Endothelial cell of umbilical vein (primary cell): ENCODE data around the gene ZNF618. TPM values are rescaled to one million over a fixed set of nuclear protein-coding genes. Genes with fewer than 3 reads are reported as not detected.

Source experiments
- BruUV-seq: library from RNA; stranded (reverse); fragments of 400-500 nt; replicated peaks from 2 replicates; lab custom pipeline; 2021; lab: Mats Ljungman, UMichigan
- CTCF ChIA-PET: fragments of 300-600, 350-600 bp; sonication (Branson Sonifier 250); formaldehyde crosslinking; loops from one replicate; lab custom pipeline; 2021; ENCODE audit warnings: antibody characterized with exemption, inconsistent platforms; lab: Charles Lee
- POLR2A ChIA-PET: fragments of 300-600, 350-600 bp; sonication (Branson Sonifier 250); formaldehyde crosslinking; loops from one replicate; lab custom pipeline; 2021; ENCODE audit warnings: antibody characterized with exemption, inconsistent platforms; lab: Charles Lee
- DNase-seq: peaks from one replicate; pipeline ENCODE4 v3.0.0-alpha.2; 2011; ENCODE audit warnings: low read depth, low spot score
- FAIRE-seq: peaks from 2 replicates; lab custom pipeline; 2011; peaks lifted over from hg19 to GRCh38; lab: Jason Lieb, UNC
- H2AFZ ChIP-seq: 2 replicates; pipeline ENCODE4 v1.6.0; 2012; ENCODE audit warnings: low read depth, low read length, control low read depth, inconsistent platforms
- H3K27ac ChIP-seq: 2 replicates; pipeline ENCODE4 v1.5.1; 2011; ENCODE audit warnings: low read depth, mild to moderate bottlenecking, control low read depth, low read length, moderate library complexity; ENCODE audit not compliant: insufficient read depth
- H3K27me3 ChIP-seq, 2 experiments: 2 replicates each; pipeline versions ENCODE4 v1.6.0 to v1.6.1; 2011; ENCODE audit warnings: low read length in 2 of 2, mixed read lengths in 1 of 2; ENCODE audit not compliant: control insufficient read depth in 2 of 2, insufficient read depth in 2 of 2
- H3K36me3 ChIP-seq, 2 experiments: 2 replicates in 1 of 2; 3 replicates in 1 of 2; pipeline ENCODE4 v1.5.1; 2011; ENCODE audit warnings: low read length in 2 of 2, mild to moderate bottlenecking in 1 of 2, moderate library complexity in 1 of 2; ENCODE audit not compliant: control insufficient read depth in 2 of 2, insufficient read depth in 2 of 2; ENCODE audit errors: extremely low read depth in 1 of 2
- H3K4me1 ChIP-seq: 3 replicates; pipeline ENCODE4 v1.5.1; 2011; ENCODE audit warnings: mild to moderate bottlenecking, low read length; ENCODE audit not compliant: control insufficient read depth, insufficient read depth; ENCODE audit errors: extremely low read depth
- H3K4me2 ChIP-seq: 2 replicates; pipeline ENCODE4 v1.6.1; 2011; ENCODE audit warnings: low read length, control low read depth, mixed read lengths; ENCODE audit not compliant: insufficient read depth
- H3K4me3 ChIP-seq, 3 experiments: fragments of 200-600 bp in 1 of 3; sonication (generic), shearing (Covaris generic) in 1 of 3; replicated peaks in 1 of 3; 2 replicates each; pipeline ENCODE4 v1.5.1; 2011 to 2016; ENCODE audit warnings: control low read depth in 3 of 3, low read length in 3 of 3, mild to moderate bottlenecking in 2 of 3, inconsistent platforms in 1 of 3, low read depth in 1 of 3, moderate library complexity in 1 of 3; ENCODE audit not compliant: insufficient read depth in 1 of 3
- H3K79me2 ChIP-seq: 2 replicates; pipeline ENCODE4 v1.6.0; 2012; ENCODE audit warnings: low read length, inconsistent platforms; ENCODE audit not compliant: control insufficient read depth, insufficient read depth
- H3K9ac ChIP-seq: replicated peaks from 2 replicates; pipeline ENCODE3; 2011; ENCODE audit warnings: low read length, control low read depth; ENCODE audit not compliant: insufficient read depth; ENCODE audit errors: extremely low read depth
- H3K9me1 ChIP-seq: replicated peaks from 3 replicates; pipeline ENCODE4 v1.6.0; 2011; ENCODE audit warnings: mild to moderate bottlenecking, low read length; ENCODE audit not compliant: control insufficient read depth, insufficient read depth; ENCODE audit errors: extremely low read depth
- H3K9me3 ChIP-seq: replicated peaks from 2 replicates; pipeline ENCODE4 v1.5.1; 2012; ENCODE audit warnings: low read length, inconsistent platforms; ENCODE audit not compliant: control insufficient read depth, insufficient read depth
- H4K20me1 ChIP-seq: replicated peaks from 2 replicates; pipeline ENCODE3; 2011; ENCODE audit warnings: mild to moderate bottlenecking, low read length; ENCODE audit not compliant: control insufficient read depth, insufficient read depth; ENCODE audit errors: extremely low read depth
- EZH2 ChIP-seq: IDR thresholded peaks from 2 replicates; pipeline ENCODE4 v1.6.1; 2012; ENCODE audit warnings: borderline replicate concordance, low read depth, mild to moderate bottlenecking, moderate library complexity, low read length, inconsistent platforms; ENCODE audit not compliant: severe bottlenecking
- FOS ChIP-seq: IDR thresholded peaks from 2 replicates; pipeline ENCODE4 v1.6.1; 2011; ENCODE audit warnings: mild to moderate bottlenecking, low read length, moderate library complexity, borderline replicate concordance; ENCODE audit not compliant: insufficient read depth
- GATA2 ChIP-seq: IDR thresholded peaks from 2 replicates; pipeline ENCODE4 v1.7.0; 2011; ENCODE audit warnings: low read depth, mild to moderate bottlenecking, moderate library complexity, mixed read lengths, low read length; ENCODE audit not compliant: insufficient read length, insufficient read depth
- JUN ChIP-seq: IDR thresholded peaks from 2 replicates; pipeline ENCODE4 v1.6.1; 2011; ENCODE audit warnings: borderline replicate concordance, low read depth; ENCODE audit not compliant: insufficient read length, insufficient read depth
- POLR2A ChIP-seq: IDR thresholded peaks from 2 replicates; pipeline ENCODE4 v1.6.1; 2012; ENCODE audit warnings: low read depth, mild to moderate bottlenecking, control low read depth, low read length
- POLR2AphosphoS5 ChIP-seq: IDR thresholded peaks from 2 replicates; pipeline ENCODE4 v1.6.1; 2012; ENCODE audit warnings: low read depth, mild to moderate bottlenecking, control low read depth, low read length, moderate library complexity; ENCODE audit not compliant: insufficient read depth
- dilution Hi-C: fragments of 300-500 bp; cut with MboI; formaldehyde crosslinking; loops from one replicate; pipeline ENCODE4 v1.15.0; 2019; ENCODE audit warnings: low sequenced_read_pairs; ENCODE audit not compliant: extremely low pct_ligation_motif_present
- intact Hi-C: fragments of 100-400 bp; cut with micrococcal nuclease; formaldehyde crosslinking; loops from one replicate; pipeline ENCODE4 v1.10.0; 2022
- polyA plus RNA-seq, 4 experiments: library from polyadenylated mRNA; depleted of rRNA in 3 of 4; stranded (reverse) in 3 of 4; unstranded in 1 of 4; fragments of >200 nt; gene quantifications; 2 replicates each; pipeline versions ENCODE4 v1.2.1 to v1.2.3, GENCODE V29; 2011 to 2012; ENCODE audit warnings: missing spikeins in 1 of 4
- total RNA-seq: library from RNA; stranded (reverse); gene quantifications from 2 replicates; pipeline ENCODE4 v1.2.3, GENCODE V29; 2021
- TF ChIP-seq, protein P1 (sequence below): IDR thresholded peaks from 2 replicates; pipeline ENCODE4 v1.6.1; 2011; ENCODE audit not compliant: insufficient read depth, insufficient read length
- TF ChIP-seq, protein P2 (sequence below), 2 donors: IDR thresholded peaks; 1 replicate in 1 of 2; 2 replicates in 1 of 2; pipeline ENCODE4 v1.5.1; 2011; ENCODE audit warnings: low read length in 2 of 2, mild to moderate bottlenecking in 2 of 2, moderate library complexity in 2 of 2, control low read depth in 1 of 2, inconsistent platforms in 1 of 2, low read depth in 1 of 2; ENCODE audit not compliant: insufficient read depth in 1 of 2; ENCODE audit errors: extremely low read depth in 1 of 2

ZNF618 gene
- total and polyA plus RNA-seq, 2 donors (not counting 3 experiments of a cell fraction or from before 2014, with no cell fraction given), result 22.6 to 80.3 TPM

DNA sequence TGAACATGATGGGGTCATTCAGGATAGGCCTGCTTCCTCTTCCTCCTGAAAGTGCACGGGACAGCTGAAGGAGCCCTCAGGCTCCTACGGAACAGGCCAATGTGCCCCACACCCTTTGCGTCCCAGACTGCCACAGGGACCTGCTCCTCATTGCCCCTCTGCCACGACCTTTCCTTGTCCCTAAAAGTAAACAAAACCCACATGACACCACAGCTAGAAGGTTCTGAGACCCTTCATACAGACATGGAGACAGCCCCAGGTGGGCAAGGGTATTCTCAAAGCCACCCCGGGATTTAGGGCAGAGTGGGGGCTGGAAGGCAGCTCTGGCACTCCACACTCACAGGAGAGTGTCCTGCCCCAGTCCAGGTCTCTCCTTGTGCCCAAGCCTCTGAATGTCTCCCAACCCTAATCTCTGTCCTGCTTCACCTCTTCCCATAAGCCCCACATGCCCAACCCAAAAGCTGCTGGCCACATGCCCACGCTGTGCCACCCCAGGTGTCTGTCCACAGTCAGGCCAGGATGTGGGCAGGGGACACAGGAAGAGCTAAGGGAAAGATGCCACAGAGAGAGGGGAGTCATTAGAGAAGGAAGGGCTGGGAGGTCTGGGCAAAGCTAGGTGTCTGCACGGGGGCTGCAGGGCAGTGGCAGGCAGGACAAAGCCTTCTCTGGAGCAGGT is 201.2 kb downstream of the ZNF618 start:
- Histone ChIP-seq H3K9ac (no peak overlapping the region), H3K36me3 (no peaks in the 10 kb centered on the region), H3K27me3 (peaks cover 2 to 16% of the 10 kb centered on the region in 2 experiments), H3K9me1 (no peaks in the 10 kb centered on the region), H3K79me2 (no peaks in the 10 kb centered on the region), H3K9me3 (no peaks in the 10 kb centered on the region), H2AFZ (no peak overlapping the region), H3K4me1 (no peaks in the 10 kb centered on the region), H3K27ac (no peak overlapping the region), H3K4me2 (no peak overlapping the region), H3K4me3 (no peak overlapping the region), H4K20me1 (no peaks in the 10 kb centered on the region)
- POLR2A ChIA-PET, result no interaction called here
- intact Hi-C loops (no loop called here), dilution Hi-C loops (loop anchor here (25.0 kb wide), 1 partner anchor 210 kb away; no protein-coding TSS in a partner anchor)
- FAIRE-seq (no peak), DNase-seq (no peak)
- CTCF ChIA-PET, result interaction anchor here (1.1 to 3.8 kb wide), 3 partner anchors 31 to 214 kb away, joined by 3 to 15 read pairs (median 4); no protein-coding TSS in a partner anchor
- no peak for TF ChIP-seq POLR2AphosphoS5
- no peak for TF ChIP-seq POLR2A
- no peak for TF ChIP-seq GATA2
- TF ChIP-seq FOS, result no peak
- TF ChIP-seq, protein P1, sequence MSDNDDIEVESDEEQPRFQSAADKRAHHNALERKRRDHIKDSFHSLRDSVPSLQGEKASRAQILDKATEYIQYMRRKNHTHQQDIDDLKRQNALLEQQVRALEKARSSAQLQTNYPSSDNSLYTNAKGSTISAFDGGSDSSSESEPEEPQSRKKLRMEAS, result no peak
- TF ChIP-seq, protein P2, sequence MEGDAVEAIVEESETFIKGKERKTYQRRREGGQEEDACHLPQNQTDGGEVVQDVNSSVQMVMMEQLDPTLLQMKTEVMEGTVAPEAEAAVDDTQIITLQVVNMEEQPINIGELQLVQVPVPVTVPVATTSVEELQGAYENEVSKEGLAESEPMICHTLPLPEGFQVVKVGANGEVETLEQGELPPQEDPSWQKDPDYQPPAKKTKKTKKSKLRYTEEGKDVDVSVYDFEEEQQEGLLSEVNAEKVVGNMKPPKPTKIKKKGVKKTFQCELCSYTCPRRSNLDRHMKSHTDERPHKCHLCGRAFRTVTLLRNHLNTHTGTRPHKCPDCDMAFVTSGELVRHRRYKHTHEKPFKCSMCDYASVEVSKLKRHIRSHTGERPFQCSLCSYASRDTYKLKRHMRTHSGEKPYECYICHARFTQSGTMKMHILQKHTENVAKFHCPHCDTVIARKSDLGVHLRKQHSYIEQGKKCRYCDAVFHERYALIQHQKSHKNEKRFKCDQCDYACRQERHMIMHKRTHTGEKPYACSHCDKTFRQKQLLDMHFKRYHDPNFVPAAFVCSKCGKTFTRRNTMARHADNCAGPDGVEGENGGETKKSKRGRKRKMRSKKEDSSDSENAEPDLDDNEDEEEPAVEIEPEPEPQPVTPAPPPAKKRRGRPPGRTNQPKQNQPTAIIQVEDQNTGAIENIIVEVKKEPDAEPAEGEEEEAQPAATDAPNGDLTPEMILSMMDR (IDR thresholded peaks at IDR 0.05; ENCODE audit: extremely low read depth in 1 of 2, insufficient read depth in 1 of 2, low read depth in 1 of 2, low read length in 2 of 2), result no peak
- no peak for TF ChIP-seq JUN
- TF ChIP-seq EZH2, result no peak
- BruUV-seq, result no TSS peak
